ENCODE data around the gene GRIN2A.

DNA sequence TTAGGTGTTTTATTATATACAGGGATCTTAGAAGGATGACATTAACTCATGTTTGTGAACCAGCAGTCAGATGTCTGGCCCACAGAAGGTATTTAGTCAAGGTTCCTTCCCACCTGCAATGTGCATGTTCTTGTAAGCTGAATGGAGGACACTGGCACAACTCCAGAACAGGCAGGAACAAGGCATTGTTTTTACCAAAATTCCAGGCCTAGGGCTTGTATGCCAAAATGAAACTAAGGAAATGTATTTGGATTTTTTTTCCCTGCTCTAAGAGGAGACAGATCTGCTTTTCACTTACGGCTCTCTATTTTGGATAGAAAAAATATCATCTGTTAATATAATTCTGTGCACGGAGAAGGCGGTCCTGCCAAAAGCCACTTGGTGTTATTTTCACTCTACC lies 312.5 kb downstream of the GRIN2A start:
- TF ChIP-seq EP300 (IDR thresholded peaks at IDR 0.05) (no peak), POLR2AphosphoS5 (IDR thresholded peaks at IDR 0.05) (no peak)
- TF ChIP-seq, protein P1, sequence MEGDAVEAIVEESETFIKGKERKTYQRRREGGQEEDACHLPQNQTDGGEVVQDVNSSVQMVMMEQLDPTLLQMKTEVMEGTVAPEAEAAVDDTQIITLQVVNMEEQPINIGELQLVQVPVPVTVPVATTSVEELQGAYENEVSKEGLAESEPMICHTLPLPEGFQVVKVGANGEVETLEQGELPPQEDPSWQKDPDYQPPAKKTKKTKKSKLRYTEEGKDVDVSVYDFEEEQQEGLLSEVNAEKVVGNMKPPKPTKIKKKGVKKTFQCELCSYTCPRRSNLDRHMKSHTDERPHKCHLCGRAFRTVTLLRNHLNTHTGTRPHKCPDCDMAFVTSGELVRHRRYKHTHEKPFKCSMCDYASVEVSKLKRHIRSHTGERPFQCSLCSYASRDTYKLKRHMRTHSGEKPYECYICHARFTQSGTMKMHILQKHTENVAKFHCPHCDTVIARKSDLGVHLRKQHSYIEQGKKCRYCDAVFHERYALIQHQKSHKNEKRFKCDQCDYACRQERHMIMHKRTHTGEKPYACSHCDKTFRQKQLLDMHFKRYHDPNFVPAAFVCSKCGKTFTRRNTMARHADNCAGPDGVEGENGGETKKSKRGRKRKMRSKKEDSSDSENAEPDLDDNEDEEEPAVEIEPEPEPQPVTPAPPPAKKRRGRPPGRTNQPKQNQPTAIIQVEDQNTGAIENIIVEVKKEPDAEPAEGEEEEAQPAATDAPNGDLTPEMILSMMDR (IDR thresholded peaks at IDR 0.05), result no peak
